Posterior vena cava (tissue), 2 donors: ENCODE results near the gene STMN3. TPM values are rescaled to one million over a fixed set of nuclear protein-coding genes. Genes with fewer than 3 reads are reported as not detected.

Experiments
- DNase-seq: peaks from one replicate; pipeline ENCODE4 v3.0.0-alpha.2; 2020; ENCODE audit warnings: low spot score
- intact Hi-C, 2 donors: fragments of 100-400 bp; cut with DNase I; formaldehyde crosslinking; loops; one replicate each; pipeline versions ENCODE4 v1.14.1 to v1.14.2; 2022 to 2023
- long read RNA-seq, 2 donors: library from polyadenylated mRNA; unstranded; transcript quantifications; one replicate each; pipeline ENCODE4 v2.0.0, GENCODE V29; 2020 to 2021
- total RNA-seq, 2 donors: library from RNA; stranded (reverse); fragmentation: NEBNext Ultra II Directional; extraction: Animal tissue kit (Norgen Biotek cat#: 25700); gene quantifications; one replicate each; pipeline ENCODE4 v1.2.1, GENCODE V29; 2021
- donor health status: DM: yes; HTN: yes; CAD: no.
- donor health status: DM: yes; HTN: yes; CAD: no.

STMN3 gene
- total RNA-seq = 10 to 100 TPM; 11.7 to 27.3 TPM
- long read RNA-seq, donor 1, transcript STMN3-201 (5 exons, 2,255 nt) = major isoform, 10 of 14 reads
- long read RNA-seq, donor 1, partial matches to known transcripts = 1 of 14 reads
- long read RNA-seq, donor 1, other reads (novel, unspliced or antisense) = 3 of 14 reads
- long read RNA-seq, donor 2, transcript STMN3-201 (5 exons, 2,255 nt) = major isoform, 13 of 14 reads
- long read RNA-seq, donor 2, partial matches to known transcripts = 0 of 14 reads
- long read RNA-seq, donor 2, other reads (novel, unspliced or antisense) = 1 of 14 reads

DNA sequence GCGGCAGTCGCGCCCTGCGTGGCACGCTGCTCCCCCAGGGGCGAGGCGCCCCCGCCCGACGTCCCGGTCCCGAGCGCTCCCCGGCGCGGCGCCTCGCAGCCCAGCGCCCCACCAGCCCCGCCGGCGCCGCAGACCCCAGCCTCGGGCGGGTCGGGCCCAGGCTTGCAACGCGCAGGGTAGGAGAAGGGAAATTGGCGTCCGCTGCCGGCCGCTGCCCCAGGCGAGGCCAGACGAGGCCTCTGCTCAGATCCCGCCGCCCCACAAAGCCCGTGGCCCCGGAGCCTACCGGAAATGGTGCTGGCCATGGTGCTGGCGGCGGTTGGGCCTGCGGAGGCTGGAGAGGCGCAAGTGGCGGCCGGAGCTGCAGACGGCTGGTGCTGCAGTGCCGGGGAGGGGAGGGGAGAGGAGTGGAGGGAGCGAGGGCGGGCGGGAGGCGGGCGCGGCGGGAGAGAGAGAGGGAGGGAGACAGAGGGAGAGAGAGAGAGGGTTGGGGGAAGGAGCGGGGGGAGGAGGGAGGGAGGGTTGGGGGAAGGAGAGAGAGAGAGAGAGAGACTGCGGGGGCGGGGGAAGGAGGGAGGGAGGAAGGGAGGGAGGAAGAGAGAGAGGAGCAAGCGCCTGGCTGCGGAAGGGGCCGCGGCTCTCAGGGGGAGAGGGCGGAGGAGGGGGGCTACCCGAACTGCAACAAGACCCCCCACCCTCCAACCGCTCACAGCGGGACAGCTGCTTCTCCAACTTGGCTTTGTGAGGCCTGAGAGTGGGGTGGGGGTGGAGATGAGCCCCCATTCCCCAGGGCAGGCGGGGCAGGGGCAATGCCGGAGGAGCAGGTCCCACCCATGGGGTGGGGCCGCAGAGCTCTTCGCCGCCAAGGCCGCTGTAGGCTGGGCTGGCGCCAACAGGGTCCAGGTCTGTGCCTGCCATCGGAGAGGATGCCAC, at the start of gene STMN3:
Gene STMN3, minus strand, starts transcription at position 384 of the 933 bp plus-strand sequence. Its CDS starts 79 bp downstream, at position 305.
- peak; percentile 96 for DNase-seq
- intact Hi-C loops = no loop called here

DNA sequence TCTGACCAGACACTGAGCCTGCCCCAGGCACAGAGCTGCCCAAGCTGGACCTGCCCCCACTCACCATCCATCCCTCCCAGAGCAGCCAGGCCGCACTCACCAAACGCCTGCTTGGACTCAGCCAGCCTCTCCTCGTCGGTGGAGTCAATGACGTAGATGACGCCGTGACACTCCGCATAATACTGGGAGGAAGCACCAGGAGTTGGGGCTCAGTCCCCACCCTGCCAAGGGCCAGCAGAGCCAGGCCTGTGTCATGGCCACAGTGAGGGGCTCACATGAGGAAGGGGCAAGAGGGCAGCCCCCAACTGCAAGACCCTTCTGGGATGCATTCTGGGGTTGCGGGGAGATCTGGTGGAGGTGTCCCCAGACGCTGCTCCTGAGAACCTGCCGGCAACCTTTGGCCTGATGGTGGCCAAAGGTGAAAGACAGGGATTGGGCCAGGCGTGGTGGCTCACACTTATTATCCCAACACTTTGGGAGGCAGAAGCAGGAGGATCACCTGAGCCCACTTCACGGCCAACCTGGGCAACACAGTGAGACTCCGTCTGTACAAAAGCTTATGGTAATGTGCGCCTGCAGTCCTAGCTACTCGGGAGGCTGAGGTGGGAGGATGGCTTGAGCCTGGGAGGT, 48.9 kb upstream of the STMN3 start:
- DNase-seq = peak; percentile 78
- intact Hi-C loops = no loop called here

DNA sequence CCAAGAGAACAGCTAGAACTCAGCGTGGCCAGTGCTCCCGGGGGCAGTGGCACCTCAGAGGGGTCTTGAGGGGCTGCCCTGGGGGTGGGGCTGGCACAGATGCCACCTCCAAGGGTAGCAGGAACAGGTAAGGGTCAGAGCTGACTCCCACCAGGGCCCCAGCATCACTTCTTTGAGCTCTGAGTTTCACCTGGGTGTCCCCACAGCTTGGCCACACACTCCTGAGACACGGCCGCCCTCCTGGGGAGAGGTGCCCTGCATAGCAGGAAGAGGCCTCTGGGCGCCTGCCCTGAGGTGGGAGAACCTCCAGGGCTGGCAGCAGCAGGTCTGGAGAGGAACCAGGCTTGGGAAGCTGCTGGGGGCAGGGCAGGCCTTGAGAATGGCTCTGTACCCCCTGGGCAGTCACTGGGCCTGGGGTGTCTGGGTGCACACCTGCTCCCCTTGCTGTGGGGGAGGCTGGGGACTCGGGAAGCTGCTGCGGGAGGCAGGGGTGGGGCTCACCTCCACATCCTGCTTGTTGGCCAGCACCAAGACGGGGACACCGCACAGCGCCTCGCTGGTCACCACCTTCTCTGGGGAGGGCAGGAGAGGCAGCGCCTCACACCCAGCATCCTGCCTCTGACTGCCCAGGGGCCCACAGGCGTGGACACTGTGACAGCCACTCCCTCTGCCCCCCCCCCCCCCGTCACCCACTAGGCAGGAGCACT, 48.3 kb upstream of the STMN3 start:
- DNase-seq = peak; percentile 78
- intact Hi-C loops = no loop called here

- no peak for DNase-seq
- intact Hi-C loops = no loop called here
Observed at GRCh38 chr20:63701051-63701328, 47.8 kb upstream of the STMN3 start.

DNA sequence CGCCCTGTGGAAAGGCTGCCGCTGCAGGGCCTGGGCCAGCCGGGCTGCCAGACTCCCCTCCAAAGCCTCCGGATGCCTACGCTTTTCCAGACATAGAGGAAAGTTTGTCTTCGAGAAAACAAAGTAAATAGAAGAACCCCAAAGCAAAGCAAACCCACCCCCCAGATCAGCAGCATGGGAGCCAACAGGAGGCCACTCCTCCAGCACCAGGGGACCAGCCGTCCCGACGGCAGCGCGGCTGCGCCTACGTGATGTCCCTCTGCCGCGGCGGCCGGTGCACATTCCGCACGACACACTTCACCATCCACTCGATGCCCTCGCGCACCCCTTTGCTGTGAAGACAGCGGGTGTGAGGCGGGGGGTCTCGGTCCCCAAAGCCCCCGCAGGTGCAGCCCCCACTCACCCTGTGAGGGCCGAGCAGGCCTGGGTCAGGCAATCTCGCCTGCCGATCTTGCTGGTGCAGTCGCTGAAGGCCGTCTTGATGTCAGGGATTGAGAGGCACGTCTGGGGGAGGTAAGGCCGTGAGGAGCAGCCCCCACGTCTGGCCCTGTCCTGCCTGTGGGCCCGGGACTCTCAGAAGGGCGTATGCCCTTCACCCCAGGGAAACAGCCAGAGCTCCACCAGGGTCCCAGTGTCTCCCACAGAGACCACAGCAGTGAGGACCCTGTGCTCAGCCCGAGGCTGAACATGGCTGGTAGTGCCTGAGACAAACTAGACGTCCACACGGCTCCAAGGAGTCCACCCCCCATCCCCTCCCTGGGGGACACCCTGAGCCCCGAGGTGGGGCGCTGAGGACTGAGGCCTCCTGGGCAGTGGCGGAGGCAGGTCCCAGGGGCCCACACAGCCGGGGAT, 47.2 kb upstream of the STMN3 start:
- DNase-seq = peak; percentile 80
- intact Hi-C loops = no loop called here

DNA sequence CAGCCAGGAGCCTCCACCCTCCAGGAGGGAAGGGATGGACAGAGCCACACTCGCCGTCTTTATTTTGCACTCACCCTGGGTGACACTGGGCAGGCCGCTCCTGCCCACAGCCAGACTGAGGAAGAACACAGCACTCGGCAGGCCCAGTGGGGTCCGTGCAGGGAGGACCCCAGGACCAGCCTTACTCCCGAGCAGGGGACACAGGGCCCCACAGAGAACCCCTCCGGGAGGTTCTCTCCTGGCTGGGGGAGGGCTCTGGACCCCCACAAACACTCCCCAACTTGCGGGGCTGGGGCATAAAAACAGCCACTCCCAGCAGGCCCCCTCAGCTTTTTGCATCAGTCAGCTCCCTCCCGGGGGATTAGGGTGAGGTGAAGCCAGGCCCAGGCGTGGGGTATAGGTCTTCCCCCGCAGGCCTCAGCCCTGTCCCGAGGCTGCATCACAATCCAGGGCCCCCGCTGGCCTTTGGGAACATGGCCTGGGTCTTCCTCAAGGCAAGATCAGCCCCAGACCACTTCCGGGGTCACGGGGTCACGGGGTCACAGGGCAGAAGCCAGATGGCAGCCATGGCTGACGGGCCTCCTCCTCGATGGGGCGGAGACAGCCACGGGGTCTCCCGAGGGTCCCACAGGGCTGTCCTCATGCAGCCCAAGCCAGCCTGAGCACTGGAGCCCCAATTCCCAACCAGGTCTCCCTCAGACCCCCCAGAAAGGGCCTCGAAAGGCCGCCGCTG, 46.4 kb upstream of the STMN3 start:
- DNase-seq = peak; percentile 83
- intact Hi-C loops = no loop called here

- intact Hi-C loops = no loop called here
- DNase-seq = peak; percentile 94
Observed at GRCh38 chr20:63698739-63699465, 45.7 kb upstream of the STMN3 start.

- intact Hi-C loops = no loop called here
Observed at GRCh38 chr20:63697868-63698545, 44.8 kb upstream of the STMN3 start.

DNA sequence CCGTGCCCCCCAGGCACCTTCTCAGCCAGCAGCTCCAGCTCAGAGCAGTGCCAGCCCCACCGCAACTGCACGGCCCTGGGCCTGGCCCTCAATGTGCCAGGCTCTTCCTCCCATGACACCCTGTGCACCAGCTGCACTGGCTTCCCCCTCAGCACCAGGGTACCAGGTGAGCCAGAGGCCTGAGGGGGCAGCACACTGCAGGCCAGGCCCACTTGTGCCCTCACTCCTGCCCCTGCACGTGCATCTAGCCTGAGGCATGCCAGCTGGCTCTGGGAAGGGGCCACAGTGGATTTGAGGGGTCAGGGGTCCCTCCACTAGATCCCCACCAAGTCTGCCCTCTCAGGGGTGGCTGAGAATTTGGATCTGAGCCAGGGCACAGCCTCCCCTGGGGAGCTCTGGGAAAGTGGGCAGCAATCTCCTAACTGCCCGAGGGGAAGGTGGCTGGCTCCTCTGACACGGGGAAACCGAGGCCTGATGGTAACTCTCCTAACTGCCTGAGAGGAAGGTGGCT, 44.2 kb upstream of the STMN3 start:
- intact Hi-C loops = no loop called here
- DNase-seq = peak; percentile 77

More at GRCh38 chr20:63697868-63698545, 44.8 kb upstream of the STMN3 start:
- DNase-seq = peak; percentile 74

DNA sequence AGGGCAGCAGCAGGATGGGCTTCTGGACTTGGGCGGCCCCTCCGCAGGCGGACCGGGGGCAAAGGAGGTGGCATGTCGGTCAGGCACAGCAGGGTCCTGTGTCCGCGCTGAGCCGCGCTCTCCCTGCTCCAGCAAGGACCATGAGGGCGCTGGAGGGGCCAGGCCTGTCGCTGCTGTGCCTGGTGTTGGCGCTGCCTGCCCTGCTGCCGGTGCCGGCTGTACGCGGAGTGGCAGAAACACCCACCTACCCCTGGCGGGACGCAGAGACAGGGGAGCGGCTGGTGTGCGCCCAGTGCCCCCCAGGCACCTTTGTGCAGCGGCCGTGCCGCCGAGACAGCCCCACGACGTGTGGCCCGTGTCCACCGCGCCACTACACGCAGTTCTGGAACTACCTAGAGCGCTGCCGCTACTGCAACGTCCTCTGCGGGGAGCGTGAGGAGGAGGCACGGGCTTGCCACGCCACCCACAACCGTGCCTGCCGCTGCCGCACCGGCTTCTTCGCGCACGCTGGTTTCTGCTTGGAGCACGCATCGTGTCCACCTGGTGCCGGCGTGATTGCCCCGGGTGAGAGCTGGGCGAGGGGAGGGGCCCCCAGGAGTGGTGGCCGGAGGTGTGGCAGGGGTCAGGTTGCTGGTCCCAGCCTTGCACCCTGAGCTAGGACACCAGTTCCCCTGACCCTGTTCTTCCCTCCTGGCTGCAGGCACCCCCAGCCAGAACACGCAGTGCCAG, 43.6 kb upstream of the STMN3 start, which contains the start of gene TNFRSF6B:
Gene TNFRSF6B, plus strand, starts transcription at position 25 of the 729 bp plus-strand sequence. Its CDS starts 116 bp downstream, at position 141.
- peak; percentile 83 for DNase-seq
- intact Hi-C loops = no loop called here

GRCh38 chr20:63696306-63696627, 43.0 kb upstream of the STMN3 start:
- intact Hi-C loops = no loop called here
- DNase-seq = no peak

GRCh38 chr20:63695424-63696305, 42.4 kb upstream of the STMN3 start:
- intact Hi-C loops = no loop called here
- peak; percentile 82 for DNase-seq

DNA sequence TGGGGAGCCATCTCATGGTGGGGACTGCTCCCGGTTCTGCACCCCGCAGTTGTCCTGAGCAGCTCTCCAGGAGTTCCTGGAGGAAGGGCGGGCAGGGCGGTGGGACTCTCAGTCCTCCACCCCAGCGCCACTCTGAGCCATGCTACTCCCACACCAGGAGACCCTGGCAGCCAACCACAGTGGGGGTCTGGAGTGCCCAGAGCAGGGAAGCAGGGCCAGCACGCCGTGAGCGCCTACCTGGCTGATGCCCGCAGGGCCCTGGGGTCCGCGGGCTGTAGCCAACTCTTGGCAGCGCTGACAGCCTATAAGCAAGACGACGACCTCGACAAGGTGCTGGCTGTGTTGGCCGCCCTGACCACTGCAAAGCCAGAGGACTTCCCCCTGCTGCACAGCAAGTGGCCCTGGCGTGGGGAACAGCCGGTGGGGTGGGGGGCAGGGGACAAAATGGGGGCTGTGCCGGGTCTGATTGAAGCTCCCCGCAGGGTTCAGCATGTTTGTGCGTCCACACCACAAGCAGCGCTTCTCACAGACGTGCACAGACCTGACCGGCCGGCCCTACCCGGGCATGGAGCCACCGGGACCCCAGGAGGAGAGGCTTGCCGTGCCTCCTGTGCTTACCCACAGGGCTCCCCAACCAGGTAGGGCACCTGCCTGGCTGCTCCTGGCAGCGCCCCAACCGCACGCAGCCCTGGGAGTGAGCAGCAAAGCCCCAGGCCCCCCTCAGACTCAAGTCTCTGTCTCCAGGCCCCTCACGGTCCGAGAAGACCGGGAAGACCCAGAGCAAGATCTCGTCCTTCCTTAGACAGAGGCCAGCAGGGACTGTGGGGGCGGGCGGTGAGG, 41.6 kb upstream of the STMN3 start:
- no peak for DNase-seq
- intact Hi-C loops = no loop called here
